ENCODE measurements around the gene GOPC.

- no peak for TF ChIP-seq CTCF (IDR thresholded peaks at IDR 0.05)
- no peak for TF ChIP-seq POLR2AphosphoS5 (IDR thresholded peaks at IDR 0.05)
These were observed 81.5 kb downstream of the GOPC start for GRCh38 chr6:117520603-117521395.
